Fibroblast of the aortic adventitia (primary cell): ENCODE results near the gene EGFR. TPM values are rescaled to one million over a fixed set of nuclear protein-coding genes. Genes with fewer than 3 reads are reported as not detected.

Source experiments
- DNase-seq: peaks from one replicate; pipeline ENCODE4 v3.0.0-alpha.2; 2010; ENCODE audit warnings: low read depth
- H3K4me3 ChIP-seq: 2 replicates; pipeline ENCODE4 v1.5.1; 2011; ENCODE audit warnings: low read depth, mild to moderate bottlenecking, control low read depth, low read length, moderate library complexity
- CTCF ChIP-seq: IDR thresholded peaks from 2 replicates; pipeline ENCODE4 v1.5.1; 2011; ENCODE audit warnings: mild to moderate bottlenecking, low read length, control low read depth, inconsistent platforms; ENCODE audit not compliant: insufficient read depth
- total RNA-seq: library from RNA; depleted of rRNA; stranded (reverse); fragments of >200 nt; gene quantifications from 2 replicates; pipeline ENCODE4 v1.2.3, GENCODE V29; 2012; ENCODE audit warnings: low replicate concordance

EGFR gene
- total RNA-seq, 1 donor = 147 TPM

DNA sequence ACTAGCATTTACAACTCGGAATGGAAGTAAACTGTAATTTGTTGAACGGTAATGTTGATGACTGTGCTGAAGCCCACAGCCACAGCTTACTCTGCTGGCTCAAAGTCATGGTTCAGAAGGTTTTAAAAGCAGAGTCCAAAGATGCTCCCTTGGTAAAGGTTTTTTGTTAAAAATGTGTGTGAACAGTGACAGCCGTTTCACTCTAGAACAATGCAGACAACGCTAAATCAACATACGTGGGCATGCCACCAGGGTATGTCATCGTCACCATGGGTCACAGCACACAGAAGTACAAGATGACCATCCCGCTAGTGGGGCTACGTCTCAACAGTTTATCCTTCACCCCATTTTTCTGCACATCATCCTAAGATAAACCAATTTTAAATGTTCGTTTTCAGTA, 239.8 kb downstream of the EGFR start:
- no peak for DNase-seq
- no peak overlapping the region for H3K4me3 ChIP-seq
- no peak for TF ChIP-seq CTCF

DNA sequence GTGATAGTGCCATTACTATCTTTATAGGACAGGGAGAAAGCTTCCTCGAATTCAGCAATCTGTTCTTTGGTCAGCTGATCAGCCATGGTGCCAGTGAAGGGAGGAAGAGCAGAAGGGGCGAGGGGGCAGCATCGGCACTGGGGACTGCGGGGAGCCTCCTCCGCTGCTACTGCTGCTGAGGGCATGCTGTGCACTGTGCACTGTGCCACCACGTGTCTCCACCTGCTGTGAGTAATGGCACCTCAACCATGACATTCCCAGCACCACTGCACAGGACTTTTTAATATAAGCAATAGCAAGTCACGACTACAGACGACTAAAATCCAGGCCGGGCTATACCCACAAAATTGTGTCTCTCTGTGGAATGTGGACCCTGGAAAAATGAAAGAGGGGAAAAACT, 241.4 kb downstream of the EGFR start:
- no peak overlapping the region for H3K4me3 ChIP-seq
- TF ChIP-seq CTCF = no peak
- DNase-seq = no peak

DNA sequence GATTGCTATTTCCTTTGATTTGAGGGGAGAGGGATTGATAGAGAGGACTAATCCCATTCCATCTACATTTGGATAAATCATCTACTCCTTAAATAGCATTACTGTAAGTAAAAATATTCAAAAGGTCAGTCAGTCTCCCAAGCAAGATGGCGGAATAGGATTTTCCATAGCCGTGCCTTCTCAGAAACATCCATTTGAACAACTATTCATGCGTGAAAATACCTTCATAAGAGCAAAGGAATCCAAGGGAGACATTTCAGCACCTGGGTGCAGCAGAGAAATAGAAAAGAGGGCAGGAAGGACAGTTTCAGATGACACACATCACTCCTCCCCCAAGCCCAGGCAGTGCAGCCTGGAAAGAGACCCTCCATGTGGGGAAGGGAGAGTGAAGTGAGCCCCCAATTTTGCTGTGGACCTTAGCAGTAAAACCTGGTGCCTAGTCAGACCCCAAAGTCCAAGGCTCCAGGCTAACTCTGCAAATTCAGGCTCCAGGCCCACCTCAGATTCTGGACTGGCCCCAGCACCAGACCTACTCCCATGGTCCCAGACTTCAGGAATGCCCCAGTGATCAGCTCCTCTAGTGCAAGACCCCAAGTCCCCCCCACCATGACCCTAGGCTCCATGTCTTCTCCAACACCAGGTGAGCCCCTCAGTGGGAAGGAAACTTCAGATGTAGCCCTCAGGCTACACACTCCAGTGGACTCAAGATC, 242.0 kb downstream of the EGFR start:
- no peak for DNase-seq
- no peak overlapping the region for H3K4me3 ChIP-seq
- TF ChIP-seq CTCF = no peak
